Measurements from ENCODE around the gene REN.
A peak's percentile ranks its signal among the peaks of the same experiment; 100 is the strongest.

Gene REN

DNA sequence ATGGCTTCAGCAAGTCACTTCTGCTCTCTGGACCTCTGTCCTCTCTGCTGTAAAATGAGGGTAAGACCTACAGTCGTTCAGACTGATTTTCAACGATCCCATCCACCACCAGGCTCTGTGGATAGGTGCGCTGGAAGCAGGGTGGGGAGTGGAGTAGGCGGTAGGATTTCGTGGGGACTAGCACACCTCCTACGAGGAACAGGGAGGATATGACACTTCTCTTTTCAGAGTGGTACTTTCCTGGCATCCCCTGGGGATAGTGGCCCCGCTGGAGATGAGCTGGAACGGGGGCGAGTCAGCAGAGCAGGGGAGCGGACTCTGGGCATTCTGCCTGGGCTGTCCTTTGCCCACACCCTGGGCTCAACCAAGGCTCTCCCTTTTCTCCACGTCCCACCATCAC is 32.0 kb downstream of the REN start:
- DNase-seq (ENCODE audit: low read depth in 2 of 2) = no peak

DNA sequence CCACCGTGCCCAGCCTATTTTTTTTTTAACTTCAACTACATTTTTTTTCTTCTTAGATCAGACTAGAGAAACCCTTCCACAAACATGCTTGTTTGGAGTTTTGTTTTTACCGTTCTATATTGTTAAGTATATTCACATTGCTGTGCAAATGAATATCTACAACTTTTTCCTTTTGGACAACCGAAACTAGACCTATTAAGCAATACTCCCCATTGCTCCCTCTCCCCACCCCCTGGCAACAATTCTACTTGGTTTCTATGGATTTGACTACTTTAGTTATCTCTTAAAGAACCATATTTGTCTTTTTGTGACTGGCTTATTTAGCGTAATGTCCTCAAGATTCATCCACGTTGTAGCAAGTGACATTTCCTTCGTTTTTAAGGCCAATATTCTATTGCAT is 33.4 kb downstream of the REN start:
- DNase-seq (ENCODE audit: low read depth in 2 of 2) = no peak

DNA sequence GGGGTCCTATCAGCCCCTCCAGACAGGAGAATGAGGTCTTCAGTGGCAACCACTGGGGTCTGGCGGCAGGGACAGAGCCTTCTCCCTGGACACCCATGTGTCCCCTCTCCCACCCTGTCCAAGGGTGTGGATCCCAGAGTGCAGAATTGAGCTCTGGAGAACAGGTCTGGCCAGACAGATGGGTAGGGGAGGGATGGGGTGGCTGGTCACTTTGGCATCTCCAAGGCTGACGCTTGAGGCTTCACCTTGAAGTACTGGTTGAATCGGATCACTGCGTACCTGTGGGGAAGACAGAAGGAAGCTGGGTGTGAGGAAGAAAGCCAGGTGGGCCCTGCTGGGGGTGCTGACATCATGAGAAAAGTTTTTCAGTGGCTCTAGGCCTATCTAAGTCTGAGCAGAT is 34.2 kb downstream of the REN start:
- DNase-seq (ENCODE audit: low read depth in 2 of 2) = no peak

DNA sequence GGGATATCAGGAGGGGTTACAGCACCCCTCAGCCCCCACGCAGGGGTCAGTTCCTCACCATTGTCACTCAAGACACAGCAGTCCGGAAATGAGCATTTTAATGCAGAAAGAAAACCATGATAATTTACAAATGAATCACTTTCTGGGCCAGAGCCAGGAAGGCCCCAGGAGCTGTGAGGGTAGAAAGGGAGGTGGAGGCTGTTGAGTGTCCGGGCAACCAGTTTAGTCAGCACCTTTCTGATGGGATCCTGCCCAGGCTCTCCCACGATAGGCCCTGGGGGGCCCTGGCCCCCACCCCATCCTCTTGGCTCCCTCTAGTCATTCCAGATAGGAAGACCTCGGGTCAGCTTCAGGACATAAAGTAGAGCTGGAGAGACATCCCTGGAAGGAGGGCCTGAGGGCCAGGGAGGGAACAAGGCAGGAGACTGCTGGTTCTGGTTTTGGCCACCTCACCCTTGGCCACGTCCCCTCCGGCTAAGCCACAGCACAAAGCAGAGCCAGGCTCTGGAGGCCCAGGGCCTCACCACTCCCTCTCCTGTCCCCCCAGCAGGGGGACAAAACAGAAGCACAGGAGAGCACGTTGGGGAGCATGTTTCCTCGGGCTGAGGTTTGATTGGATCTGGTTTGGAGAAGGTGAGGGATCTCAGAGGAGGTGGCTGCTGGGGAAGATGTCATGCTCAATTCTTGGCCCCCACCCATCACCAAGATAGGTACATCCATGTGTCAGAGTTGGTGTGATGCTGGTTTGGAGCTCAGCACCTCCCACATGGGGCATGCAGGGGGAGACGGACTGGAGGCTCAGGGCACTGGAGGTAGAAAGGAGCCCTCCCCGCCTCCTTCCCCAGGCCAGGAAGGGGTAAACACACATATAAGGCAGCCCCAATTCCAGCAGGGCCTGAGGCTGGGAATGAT is 34.9 kb downstream of the REN start:
- DNase-seq (ENCODE audit: low read depth in 2 of 2) = no peak

DNA sequence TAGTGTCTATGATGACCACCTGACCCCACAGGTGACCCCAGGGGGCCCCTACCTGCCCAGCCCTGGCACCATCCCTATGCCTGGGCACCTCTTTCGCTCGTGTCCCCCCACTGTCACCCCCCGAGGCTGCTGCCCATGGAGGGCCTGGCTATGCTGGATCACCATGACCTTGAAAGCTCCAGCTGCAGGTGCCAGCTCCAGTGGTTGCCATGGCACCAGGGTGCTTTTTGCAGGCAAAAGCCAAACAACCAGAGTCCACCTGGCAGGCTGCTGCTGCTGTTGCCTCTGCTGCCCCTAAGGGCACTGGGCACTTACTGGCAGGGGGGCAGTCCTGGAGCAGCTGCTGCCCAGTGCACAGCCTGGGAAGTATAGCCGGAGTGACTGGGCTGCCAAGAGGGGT is 36.0 kb downstream of the REN start:
- no peak for DNase-seq (ENCODE audit: low read depth in 2 of 2)

DNA sequence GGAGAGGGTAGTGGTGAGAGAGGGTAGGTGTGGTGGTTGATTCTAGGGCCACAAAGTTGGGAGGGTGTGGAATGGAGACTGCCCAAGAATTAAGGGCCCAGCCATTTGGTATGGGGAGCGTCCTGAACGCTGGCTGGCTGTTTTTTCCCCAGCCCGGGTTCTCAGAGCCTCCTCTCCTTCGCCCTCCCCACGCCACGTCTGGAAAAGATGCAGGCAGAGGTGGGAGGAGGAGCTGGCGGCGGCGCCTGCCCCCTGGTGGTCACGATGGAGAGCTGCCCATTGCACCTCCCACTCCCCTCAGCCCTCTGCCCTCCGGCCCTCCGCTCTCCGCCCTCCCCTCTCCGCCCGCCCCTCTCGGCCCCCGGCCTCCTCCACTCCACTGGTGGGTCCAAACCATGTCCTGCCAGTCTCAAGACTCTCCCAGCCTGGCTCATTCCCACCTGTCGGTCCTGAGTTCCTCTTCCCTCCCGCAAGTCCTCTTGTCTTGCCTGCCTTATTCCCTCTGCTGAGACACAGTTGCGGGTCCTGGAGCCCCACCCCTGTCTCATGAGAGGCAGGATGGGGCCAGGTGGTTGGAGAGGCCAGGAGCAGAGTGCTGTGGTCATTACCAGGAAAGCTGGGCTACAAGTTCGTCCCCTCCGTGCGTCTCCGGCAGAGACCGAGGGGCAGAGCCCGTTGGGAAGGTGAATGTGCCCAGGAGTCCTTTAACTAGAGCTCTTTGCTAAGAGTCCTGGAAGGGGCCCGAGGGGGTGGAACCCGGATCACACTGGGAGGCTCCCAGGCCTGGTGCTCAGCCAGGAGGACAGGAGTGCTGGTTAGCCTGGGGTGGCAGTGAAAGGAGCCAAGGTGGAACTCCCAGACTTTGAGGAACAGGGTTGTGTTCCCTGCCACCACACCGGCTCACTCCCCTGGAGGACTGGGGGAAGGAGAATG is 36.9 kb downstream of the REN start:
- DNase-seq (ENCODE audit: low read depth in 2 of 2) = peak; percentile 16 to 19

DNA sequence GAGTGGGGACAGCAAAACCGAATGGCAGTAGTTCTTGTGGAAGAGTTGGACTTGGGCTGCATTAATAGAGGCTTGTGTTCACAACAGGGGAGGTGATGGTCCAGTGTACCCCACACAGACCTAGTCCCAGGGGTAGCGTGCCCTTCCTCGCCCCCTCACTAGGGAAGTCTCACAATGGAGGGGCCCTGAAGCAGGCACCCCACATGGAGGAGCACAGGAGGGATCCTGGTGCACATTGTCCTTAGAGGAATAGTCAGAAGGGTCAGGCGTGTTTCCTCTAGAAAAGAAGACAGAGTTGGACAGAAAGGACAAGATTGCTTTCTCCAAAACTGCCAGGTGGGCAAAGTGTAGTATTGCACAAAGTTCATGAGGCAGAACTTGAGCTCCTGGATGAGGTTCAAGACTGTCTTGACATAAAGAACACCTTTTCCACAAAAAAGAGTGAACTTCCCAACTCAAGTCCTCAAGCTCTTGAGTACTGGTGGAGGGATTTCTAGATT is 37.6 kb downstream of the REN start:
- no peak for DNase-seq (ENCODE audit: low read depth in 2 of 2)

DNA sequence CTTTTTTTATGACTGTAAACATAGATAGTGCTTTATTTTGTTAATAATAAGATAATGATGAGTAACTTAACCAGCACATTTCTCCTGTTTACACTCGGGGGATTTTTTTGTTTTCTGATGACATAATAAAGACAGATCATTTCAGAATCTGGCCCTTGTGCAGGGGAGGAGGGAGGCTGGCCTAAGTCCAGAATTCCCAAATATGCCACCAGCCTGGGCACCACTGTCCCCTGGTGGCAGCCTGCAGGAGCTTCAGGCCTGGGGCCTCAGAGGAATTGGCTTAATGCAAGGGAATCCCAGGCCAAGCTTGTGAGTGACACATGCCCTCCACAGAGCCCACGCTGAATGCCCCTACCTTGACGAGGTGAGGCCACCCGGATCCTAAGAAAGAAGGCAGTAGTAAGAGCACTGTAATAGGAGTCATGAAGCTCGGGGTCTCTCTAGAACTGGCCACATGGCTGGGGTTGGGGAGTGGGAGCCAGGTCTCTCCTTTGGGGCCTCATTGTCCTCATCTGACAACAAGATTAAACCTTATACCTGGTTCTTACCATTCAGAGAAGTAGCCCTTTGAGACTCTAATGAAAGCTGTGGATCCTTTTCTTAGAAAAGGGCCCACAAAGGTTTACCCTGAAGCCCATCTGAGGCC is 38.4 kb downstream of the REN start:
- DNase-seq (ENCODE audit: low read depth in 2 of 2) = no peak

DNA sequence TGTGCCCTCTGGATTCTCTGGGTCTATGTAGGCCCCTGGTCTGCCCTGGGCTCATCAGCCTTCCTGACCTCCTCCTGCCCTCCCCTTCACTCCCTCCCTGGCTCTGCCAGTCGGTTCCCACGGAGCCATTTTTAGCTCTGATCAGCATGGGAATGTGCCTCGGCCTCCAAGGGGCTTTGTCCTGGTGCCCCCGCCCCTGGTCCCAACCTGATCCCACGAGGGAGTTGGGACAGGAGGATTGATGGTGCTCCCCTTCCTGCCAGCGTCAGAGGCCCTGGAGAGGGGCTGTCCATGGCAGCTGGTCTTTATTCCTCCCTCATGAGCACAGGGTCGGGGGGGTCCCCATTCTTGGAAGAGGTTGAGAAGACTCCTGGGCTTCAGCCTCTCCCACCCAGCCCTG is 39.2 kb downstream of the REN start:
- DNase-seq (ENCODE audit: low read depth in 2 of 2) = no peak

DNA sequence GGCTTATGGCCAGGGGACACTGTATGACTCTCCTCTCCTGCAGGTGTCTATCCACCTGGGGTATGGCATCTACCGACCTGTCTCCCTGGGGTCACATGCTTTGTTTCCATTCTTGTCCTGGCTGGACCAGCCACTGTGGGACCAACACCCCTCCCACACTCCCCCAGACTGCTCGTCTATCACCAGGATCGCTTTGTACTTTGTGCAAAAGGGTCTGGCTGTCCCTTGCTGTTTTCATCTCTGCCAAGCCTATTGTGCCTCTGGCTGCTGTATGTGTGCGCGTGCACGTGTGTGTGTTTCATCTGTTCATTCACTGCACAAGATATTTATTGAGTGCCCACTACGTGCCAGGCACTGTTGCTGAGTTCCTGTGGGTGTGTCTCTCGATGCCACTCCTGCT is 39.8 kb downstream of the REN start:
- DNase-seq (ENCODE audit: low read depth in 2 of 2) = no peak

DNA sequence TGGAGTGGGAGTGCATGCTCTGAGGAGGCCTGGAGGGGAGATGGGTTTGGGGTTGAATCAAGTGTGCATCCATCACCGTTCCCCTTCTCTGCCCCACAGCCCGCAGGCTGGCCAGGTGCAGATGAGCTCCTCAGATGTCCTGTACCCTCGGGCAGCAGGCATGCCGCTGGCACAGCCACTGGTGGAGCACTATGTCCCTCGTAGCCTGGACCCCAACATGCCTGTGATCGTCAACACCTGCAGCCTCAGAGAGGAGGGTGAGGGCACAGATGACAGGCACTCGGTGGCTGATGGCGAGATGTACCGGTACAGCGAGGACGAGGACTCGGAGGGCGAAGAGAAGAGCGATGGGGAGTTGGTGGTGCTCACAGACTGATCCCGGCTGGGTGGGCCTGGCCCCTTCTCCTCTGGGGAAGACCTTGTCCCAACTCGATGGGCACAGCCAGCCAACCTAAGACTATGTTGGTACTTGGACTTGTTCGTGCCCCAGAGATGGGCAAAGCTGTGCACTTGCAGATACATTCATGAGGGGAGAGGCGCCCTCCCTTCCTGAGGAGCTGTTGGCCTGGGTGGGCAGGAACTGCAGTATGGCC is 40.3 kb downstream of the REN start:
- no peak for DNase-seq (ENCODE audit: low read depth in 2 of 2)

DNA sequence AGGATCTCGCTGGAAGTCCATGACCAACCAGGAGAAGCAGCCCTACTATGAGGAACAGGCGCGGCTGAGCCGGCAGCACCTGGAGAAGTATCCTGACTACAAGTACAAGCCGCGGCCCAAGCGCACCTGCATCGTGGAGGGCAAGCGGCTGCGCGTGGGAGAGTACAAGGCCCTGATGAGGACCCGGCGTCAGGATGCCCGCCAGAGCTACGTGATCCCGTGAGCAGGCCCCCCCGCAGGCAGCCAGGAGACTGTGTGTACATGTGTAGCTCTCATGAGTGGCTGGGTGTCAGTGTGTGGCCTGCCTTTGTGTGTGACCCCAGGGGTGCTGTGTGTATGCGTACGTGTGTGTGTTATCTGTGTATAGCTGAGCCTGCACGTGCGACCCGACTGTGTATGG is 41.5 kb downstream of the REN start:
- DNase-seq (ENCODE audit: low read depth in 2 of 2) = no peak

DNA sequence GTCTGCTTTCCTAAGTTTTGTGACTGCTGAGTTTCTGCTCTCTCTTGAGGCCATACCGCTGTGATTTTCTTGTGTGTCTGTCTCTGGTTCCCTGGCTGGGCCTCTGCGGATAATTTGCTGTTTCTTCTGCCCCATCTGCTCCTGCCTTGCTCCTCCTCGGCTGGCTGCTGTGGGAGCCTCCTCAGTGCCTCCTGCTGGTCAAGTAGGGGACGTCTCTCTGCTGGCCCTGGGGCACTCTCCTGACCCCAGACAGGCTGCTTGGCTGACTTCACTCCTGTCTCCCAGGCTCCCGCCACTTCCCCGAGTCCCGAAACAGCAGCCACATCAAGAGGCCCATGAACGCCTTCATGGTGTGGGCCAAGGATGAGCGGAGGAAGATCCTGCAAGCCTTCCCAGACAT is 42.8 kb downstream of the REN start:
- no peak for DNase-seq (ENCODE audit: low read depth in 2 of 2)

DNA sequence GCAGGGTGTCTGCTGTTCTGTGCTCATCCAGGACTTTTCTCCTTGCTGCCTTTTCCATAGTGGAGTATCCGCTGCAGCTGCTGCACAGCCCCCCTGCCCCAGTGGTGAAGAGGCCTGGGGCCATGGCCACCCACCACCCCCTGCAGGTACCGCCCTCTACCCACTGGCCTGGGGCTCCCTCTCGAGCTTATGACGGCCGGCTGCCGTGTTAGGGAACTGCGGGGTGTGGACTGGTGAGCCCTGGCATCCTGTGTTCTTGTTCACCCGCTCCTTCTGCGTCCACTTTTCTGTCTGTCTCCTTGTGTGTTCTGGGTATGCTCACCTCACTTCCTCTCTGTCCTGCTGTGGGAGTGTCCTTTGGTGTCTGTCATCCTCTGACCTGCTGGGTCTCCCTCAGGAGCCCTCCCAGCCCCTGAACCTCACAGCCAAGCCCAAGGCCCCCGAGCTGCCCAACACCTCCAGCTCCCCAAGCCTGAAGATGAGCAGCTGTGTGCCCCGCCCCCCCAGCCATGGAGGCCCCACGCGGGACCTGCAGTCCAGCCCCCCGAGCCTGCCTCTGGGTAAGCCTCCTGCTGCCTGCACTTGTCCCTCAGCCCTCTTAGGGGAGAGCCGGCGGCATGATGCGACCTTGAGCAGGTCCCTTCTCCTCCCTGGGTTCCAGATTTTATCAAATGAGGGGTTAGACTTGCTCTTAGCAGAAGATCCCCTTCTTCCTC is 44.1 kb downstream of the REN start:
- no peak for DNase-seq (ENCODE audit: low read depth in 2 of 2)

DNA sequence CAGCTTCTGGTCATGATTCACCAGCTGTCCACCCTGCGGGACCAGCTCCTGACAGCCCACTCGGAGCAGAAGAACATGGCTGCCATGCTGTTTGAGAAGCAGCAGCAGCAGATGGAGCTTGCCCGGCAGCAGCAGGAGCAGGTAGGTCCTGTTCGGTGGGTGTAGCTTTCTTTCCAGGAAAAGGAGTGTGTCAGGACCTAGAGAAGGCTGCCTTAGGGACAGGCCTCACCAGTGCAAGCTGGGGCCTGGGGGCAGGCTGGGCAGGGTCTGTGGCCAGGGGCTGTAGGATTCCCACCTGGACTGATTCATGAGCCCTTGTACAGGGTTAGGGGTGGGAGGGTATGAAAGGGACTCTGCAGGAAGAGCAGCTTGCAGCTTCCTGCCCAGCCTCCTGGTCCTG is 49.6 kb downstream of the REN start:
- DNase-seq (ENCODE audit: low read depth in 2 of 2) = no peak

DNA sequence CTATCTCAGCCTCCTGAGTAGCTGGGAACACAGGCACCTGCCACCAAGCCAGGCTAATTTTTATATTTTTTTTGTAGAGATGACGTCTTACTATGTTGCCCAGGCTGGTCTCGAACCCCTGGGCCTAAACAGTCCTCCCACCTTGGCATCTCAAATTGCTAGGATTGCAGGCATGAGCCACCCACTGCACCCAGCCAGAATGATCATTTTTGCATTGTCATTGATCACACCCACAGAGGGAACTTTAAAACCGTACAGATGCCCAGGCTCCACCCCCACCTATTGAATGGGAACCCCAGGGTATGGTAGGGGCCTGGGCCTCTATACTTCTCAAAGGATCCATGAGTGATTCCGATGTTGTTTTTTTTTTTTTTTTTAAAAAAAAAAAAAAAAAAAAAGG is 51.0 kb downstream of the REN start:
- no peak for DNase-seq (ENCODE audit: low read depth in 2 of 2)

DNA sequence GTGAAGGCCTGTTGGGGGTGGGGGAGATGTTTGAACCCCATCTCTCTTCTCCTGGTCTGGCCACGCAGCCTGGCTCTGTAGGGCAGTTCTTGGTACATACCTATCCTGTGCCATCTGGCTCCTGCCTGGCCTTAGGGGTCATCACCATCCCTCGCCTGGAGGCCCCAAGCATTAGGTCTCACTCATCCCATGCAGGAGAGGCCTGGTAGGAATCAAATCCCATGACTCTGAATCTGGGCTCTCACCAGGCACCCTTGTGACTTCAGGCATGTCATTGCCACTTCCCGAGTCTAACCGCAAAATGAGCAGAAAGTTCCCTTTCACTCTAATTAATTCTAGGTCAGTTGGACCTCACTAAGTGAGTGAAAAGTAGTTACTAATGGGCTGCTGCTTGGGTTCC is 51.5 kb downstream of the REN start:
- DNase-seq (ENCODE audit: low read depth in 2 of 2) = no peak

DNA sequence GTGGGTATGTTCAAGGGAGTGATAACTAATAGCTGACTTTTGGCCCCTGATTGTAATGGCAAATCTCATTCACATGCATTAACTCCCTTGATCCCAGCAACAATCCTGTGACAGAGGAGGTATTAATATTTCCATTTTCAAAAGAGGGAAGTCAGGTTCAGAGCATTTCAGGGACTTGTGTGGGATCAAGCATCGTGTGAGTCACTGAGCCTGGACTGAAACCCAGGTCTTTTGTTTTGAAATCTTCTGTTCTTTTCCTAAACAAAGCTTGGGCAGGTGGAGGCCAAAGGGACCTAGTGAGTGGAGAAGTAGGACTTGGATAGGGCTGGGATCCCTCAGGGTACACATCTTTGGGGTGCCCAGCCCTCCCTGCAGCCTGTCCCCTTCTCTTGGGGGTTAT is 52.2 kb downstream of the REN start:
- DNase-seq (ENCODE audit: low read depth in 2 of 2) = no peak

DNA sequence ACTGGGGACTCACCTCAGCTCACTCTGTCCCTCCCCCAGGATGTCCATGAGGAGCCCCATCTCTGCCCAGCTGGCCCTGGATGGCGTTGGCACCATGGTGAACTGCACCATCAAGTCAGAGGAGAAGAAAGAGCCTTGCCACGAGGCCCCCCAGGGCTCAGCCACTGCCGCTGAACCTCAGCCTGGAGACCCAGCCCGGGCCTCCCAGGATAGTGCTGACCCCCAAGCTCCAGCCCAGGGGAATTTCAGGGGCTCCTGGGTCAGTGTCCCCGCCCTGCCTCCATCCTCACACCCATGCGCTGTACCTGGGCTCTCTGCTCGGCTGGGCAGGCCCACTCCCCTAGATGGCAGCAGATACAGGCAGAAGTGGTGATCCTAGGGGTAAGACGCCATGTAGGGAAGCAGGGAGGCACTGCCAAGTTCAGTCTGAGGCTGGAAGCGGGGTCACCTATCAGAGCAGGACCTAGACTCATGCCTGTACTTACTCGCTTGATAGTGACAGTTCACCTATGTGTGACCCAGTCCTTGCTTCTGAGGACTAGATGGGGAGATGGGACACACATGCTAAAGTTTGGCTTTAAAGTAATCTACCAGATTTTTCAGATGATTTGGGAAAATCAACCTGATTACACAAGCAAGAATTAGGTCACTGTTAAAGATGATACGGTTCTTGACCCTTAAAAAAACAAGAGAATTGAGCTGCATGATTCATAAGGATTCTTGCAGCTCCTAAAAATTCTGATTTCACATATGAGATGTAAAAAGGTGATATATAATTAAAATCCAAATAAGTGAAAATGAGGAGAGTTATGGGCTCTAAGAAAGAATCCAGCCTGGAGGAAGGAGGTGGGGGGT is 53.0 kb downstream of the REN start:
- no peak for DNase-seq (ENCODE audit: low read depth in 2 of 2)

All from stimulated activated CD8-positive, alpha-beta memory T cell treated with anti-CD3 and anti-CD28 coated beads, Interleukin-15, amount 100 ng/mL, for 4 hours (primary cell).